NCI-H2227 treated with DMSO at 0.1 percent for 48 hours (cell line): ENCODE results near the gene CUL3.

ENCODE experiments used
- DNase-seq: peaks from one replicate; lab custom pipeline; 2025; lab: John Stamatoyannopoulos, UW

The CUL3 gene

DNA sequence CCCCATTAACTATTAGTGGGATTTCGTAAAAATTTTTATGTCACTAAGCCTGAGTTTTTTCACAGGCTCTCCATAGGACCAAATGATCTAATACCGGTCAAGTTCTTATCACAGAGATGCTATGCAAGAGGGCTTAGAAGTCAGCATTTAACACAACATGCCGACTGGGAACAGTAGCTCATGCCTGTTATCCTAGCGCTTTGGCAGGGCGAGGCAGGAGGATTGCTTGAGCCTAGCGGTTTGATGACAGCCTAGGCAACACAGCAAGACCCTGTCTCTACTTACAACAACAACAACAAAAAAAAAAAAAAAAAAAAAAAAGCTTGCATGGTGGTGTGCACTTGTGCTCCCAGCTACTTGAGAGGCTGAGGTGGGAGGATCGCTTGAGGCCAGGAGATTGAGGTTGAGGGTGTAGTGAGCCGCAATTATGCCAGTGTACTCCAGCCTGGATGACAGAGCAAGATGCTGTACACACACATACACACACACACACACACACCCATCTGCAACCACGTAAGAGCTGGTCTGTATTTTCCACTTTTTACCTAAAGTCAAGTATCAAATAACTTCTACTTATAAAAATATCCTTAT is 115.7 kb downstream of the CUL3 start:
- DNase-seq, result no peak

DNA sequence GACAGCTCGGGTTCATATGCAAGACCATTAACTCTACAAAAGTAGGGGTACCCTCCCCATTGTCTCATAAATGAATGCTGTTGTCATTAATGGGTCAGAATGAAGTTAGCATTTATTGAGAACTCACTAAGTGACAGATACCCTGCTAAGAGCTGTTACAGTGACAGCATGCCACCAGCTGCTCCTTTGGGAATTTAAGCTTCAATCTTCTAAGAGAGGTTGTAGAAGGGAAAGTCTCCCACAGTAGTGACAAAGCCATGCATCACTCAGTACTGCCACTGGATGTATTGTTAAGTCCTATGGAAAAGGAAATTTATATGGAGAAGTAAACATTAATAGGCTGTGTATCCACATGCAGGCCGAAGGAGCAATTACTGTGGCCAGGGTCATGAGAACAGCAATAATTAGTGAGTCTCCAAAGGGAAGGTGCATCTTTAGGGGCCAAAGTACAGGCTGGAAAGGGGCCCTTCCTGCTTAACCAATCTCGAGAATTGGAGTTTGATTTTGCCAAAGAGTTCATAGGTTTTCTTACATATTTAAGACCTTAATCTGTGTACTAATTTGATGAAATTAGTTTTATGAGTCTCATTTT is 118.8 kb downstream of the CUL3 start:
- DNase-seq, result no peak

GRCh38 chr2:224461391-224461790 is 123.8 kb downstream of the CUL3 start:
- no peak for DNase-seq

- DNase-seq, result no peak
Observed at GRCh38 chr2:224457408-224458096, 127.6 kb downstream of the CUL3 start.

DNA sequence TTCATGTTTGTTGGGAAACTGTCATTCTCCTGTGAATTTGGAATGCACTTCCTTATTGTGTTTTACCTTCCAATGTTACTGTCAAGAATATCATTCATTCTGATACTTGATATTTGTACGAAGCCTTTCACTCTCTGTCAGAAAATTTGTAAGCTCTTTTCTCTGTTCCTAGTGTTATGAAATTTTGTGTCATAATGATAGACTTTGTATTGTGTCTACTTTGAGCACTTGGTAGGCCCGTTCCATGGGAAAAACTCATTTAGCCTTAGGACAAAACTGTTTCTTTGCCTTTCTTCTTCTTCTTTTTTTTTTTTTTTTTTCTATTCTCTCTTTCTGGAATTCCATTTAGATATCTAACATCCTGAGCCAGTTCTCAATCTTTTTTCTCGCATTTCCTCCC is 131.3 kb downstream of the CUL3 start:
- DNase-seq, result no peak

- no peak for DNase-seq
Observed at GRCh38 chr2:224449212-224450147, 135.7 kb downstream of the CUL3 start.

DNA sequence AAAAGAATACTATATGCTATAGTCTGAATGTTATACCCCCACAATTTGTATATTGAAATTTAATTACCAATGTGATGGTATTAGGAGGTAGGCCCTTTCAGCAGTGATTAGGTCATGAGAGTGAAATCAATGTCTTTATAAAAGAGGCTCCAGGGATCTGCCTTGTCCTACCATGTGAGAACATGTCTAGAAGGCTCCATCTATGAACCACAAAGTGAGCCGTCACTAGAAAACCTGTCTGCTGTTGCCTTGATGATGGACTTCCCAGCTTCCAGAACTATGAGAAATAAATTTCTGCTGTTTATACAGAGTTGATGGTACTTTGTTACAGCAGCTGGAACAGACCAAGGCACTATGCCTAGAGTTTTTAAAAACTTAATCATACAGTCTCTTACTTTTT is 136.9 kb downstream of the CUL3 start:
- DNase-seq, result no peak

DNA sequence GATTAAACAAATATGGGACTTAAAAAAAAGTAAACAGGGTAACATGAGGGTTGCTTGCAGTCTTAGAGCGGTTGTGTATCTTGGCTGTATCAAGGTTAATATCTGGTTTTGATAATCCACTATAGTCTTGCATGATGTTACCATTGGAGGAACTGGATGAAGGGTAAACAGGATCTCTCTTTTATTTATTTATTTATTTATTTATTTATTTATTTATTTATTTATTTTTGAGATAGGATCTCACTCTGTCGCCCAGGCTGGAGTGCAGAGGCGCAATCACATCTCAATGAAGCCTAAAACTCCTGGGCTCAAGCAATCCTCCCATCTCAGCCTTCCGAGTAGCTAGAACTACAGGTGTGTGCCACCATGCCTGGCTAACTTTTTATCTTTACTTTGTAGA is 140.4 kb downstream of the CUL3 start:
- no peak for DNase-seq

GRCh38 chr2:224444021-224444420 is 141.1 kb downstream of the CUL3 start:
- no peak for DNase-seq

- DNase-seq, result no peak
Observed at GRCh38 chr2:224442071-224442967, 142.8 kb downstream of the CUL3 start.

- no peak for DNase-seq
Observed at GRCh38 chr2:224440988-224441387, 144.2 kb downstream of the CUL3 start.

DNA sequence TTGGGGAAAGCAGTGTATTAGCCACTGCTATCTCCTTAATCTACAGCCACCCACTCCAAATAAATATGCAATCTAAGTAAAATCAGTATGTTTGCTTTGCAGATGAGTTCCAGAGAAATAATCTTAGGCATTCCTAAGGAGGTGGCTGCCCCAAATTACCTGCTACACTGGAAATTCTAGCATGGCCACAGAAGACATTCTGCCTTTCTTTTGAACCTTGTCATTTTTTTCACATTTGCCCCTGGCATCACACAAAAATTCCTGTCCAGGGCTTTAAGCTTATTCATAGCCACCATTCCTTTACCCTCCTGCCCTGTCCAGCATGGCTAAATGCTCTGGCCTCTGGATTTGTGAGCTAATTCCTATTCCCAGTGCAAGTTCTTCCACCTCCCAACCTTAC is 146.4 kb downstream of the CUL3 start:
- DNase-seq, result no peak

GRCh38 chr2:224436634-224437033 is 148.5 kb downstream of the CUL3 start:
- no peak for DNase-seq

DNA sequence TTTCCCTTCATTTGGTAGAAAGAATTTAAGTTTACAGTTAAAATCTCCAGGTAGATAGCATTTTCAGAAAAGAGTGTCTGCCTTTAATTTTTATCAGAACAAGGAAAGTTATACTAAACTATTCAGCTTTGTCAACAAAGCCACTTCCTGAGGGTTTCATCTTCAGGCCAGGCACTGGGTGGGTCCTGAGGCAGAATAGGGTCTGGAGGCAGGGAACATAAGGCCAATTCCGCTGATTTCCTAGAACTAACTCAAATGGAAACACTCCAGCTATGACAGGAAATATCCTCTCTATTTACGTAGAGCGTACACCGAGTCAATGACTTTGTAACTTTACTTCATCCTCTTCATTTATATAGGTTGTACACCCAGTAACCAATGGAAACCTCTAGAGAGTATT is 150.5 kb downstream of the CUL3 start:
- DNase-seq, result no peak

DNA sequence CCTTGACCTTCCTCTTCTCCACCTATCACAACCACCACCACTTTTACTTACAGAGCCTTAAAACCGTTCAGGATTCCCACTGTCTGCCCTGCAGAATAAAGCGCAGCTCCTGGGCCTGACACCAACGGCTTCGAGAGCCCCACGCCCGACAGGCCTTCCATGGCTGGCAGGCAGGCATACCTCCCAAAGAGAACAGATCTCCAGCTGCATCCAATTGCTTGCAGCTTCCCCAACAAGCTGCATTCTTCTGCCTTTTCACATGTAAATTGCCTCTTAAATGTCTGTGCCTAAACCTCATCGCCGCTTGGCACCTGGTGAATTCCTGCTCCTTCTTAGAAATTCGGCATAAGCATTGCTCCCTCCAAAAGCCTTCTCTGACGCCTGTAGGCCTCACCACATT is 151.7 kb downstream of the CUL3 start:
- no peak for DNase-seq

DNA sequence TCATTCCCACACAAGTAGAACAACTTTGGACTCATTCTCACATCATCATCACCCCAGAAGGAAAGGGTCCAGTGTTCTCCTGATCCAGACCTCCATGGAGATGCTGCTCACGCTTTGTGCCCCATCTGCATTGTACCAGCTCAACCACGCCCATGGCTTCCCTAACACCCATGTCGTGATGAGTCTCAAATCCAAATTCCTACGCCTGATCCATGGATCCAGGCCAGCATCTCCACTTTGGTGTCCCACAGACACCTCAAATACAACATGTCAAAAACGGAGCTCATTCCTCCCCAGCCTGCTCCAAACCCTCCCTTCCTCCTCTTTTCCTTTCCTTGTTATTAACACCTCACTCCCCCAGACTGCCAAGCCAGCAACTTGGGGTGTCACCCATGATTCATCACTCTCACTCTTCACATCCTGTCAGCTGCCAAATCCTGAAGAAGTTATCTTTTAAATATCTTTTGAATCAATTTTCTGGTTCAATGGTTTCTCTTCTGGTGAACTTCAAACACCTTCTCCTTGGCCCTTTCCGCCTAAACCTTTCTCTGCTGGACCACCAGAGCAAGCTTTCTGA is 153.1 kb downstream of the CUL3 start:
- no peak for DNase-seq

GRCh38 chr2:224429441-224429810 is 155.7 kb downstream of the CUL3 start:
- DNase-seq, result no peak

- DNase-seq, result no peak
Observed at GRCh38 chr2:224428787-224429440, 156.2 kb downstream of the CUL3 start.

GRCh38 chr2:224427471-224427870 is 157.7 kb downstream of the CUL3 start:
- DNase-seq, result no peak

GRCh38 chr2:224426656-224427055 is 158.5 kb downstream of the CUL3 start:
- DNase-seq, result no peak

DNA sequence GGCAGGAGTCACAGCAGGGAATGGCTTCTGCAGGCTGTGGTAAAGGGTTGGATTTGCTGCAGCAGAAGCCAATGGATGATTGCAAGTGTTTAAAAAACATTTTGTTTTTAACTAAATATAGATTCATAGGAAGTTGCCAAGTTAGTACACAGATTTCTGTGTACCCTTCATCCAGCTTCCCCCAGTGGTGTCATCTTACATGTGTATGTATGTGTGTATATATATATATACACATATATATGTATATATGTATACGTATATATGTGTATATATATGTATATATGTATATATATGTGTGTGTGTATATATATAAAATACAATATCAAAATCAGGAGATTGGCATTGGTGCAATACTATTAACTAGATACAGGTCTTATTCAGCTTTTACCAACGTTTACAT is 164.1 kb downstream of the CUL3 start:
- no peak for DNase-seq
